GM19351 (cell line): ENCODE data around the gene DIP2C.
"Not testable (repeated sequence)": the region's sequence is repeated elsewhere in the genome, so short reads cannot be mapped to it uniquely, and the experiment has no call there.

Experiments used
- ATAC-seq: cut with Tn5 transposase; IDR thresholded peaks from one replicate; pipeline ENCODE4 v1.9.1; 2021; ENCODE audit warnings: mild to moderate bottlenecking, moderate library complexity; ENCODE audit not compliant: unreplicated experiment

Gene DIP2C

GRCh38 chr10:271201-271600, 418.3 kb downstream of the DIP2C start:
- ATAC-seq = no peak

- ATAC-seq = no peak
Measured at GRCh38 chr10:269440-270074, 419.9 kb downstream of the DIP2C start.

- ATAC-seq = no peak
Measured at GRCh38 chr10:267705-268104, 421.8 kb downstream of the DIP2C start.

- no peak for ATAC-seq
Measured at GRCh38 chr10:266974-267425, 422.5 kb downstream of the DIP2C start.

GRCh38 chr10:265816-266588, 423.5 kb downstream of the DIP2C start:
- not testable (repeated sequence) for ATAC-seq

- ATAC-seq = peak; percentile 59
Measured at GRCh38 chr10:265074-265440, 424.4 kb downstream of the DIP2C start.

GRCh38 chr10:264160-265073, 425.1 kb downstream of the DIP2C start:
- not testable (repeated sequence) for ATAC-seq

- ATAC-seq = no peak
Measured at GRCh38 chr10:260819-261429, 428.5 kb downstream of the DIP2C start.

- no peak for ATAC-seq
Measured at GRCh38 chr10:251982-252582, 437.4 kb downstream of the DIP2C start.

- no peak for ATAC-seq
Measured at GRCh38 chr10:248307-248706, 441.2 kb downstream of the DIP2C start.

- ATAC-seq = no peak
Measured at GRCh38 chr10:247480-247879, 442.0 kb downstream of the DIP2C start.

- ATAC-seq = no peak
Measured at GRCh38 chr10:246431-246830, 443.0 kb downstream of the DIP2C start.

GRCh38 chr10:244227-244626, 445.2 kb downstream of the DIP2C start:
- ATAC-seq = no peak

- no peak for ATAC-seq
Measured at GRCh38 chr10:241966-242643, 447.4 kb downstream of the DIP2C start.

- ATAC-seq = no peak
Measured at GRCh38 chr10:241451-241850, 448.0 kb downstream of the DIP2C start.

GRCh38 chr10:239109-239508, 450.4 kb downstream of the DIP2C start:
- no peak for ATAC-seq

GRCh38 chr10:235915-236314, 453.6 kb downstream of the DIP2C start:
- no peak for ATAC-seq

- no peak for ATAC-seq
Measured at GRCh38 chr10:234708-235406, 454.6 kb downstream of the DIP2C start.

GRCh38 chr10:232878-233277, 456.6 kb downstream of the DIP2C start:
- ATAC-seq = no peak
